ENCODE data around the gene NID2. TPM values are rescaled to one million over a fixed set of nuclear protein-coding genes. Genes with fewer than 3 reads are reported as not detected.

Gene NID2
- total RNA-seq, 4 donors from 2014 or later, result 0.17 to 3.0 (median 1.1) TPM

- no peak for DNase-seq (ENCODE audit: low spot score in 2 of 2)
- 85 to 86% methylated on average over 10 of the region's 10 CpGs for WGBS, 2 donors
- intact Hi-C loops (cut with DNase I; ENCODE audit: low total_unique reads), result no loop called here
- H3K4me3 ChIP-seq (ENCODE audit: low read depth, poor library complexity, severe bottlenecking), result no peak overlapping the region
- TF ChIP-seq CTCF (IDR thresholded peaks at IDR 0.05) (no peak), POLR2A (IDR thresholded peaks at IDR 0.05) (no peak)
These were observed 42.0 kb downstream of the NID2 start for GRCh38 chr14:52026901-52027300.

GRCh38 chr14:52026017-52026660 lies 42.7 kb downstream of the NID2 start:
- no peak for DNase-seq (ENCODE audit: low spot score in 2 of 2)
- 75 to 83% methylated on average over 8 of the region's 8 CpGs for WGBS, 2 donors
- no peak overlapping the region for H3K4me3 ChIP-seq (ENCODE audit: low read depth, poor library complexity, severe bottlenecking)
- no peak for TF ChIP-seq CTCF (IDR thresholded peaks at IDR 0.05)
- no peak for TF ChIP-seq POLR2A (IDR thresholded peaks at IDR 0.05)
- intact Hi-C loops (cut with DNase I; ENCODE audit: low total_unique reads), result no loop called here

GRCh38 chr14:52025310-52025709 lies 43.5 kb downstream of the NID2 start:
- H3K4me3 ChIP-seq (ENCODE audit: low read depth, poor library complexity, severe bottlenecking), result no peak overlapping the region
- no peak for TF ChIP-seq POLR2A (IDR thresholded peaks at IDR 0.05)
- TF ChIP-seq CTCF (IDR thresholded peaks at IDR 0.05), result no peak
- intact Hi-C loops (cut with DNase I; ENCODE audit: low total_unique reads), result no loop called here
- DNase-seq (ENCODE audit: low spot score in 2 of 2), result no peak

GRCh38 chr14:52023518-52023917 lies 45.3 kb downstream of the NID2 start:
- intact Hi-C loops (cut with DNase I; ENCODE audit: low total_unique reads), result no loop called here
- 32 to 71% methylated on average over 1 of the region's 1 CpG for WGBS, 2 donors
- DNase-seq (ENCODE audit: low spot score in 2 of 2), result no peak
- TF ChIP-seq CTCF (IDR thresholded peaks at IDR 0.05) (no peak), POLR2A (IDR thresholded peaks at IDR 0.05) (no peak)
- no peak overlapping the region for H3K4me3 ChIP-seq (ENCODE audit: low read depth, poor library complexity, severe bottlenecking)

- intact Hi-C loops (cut with DNase I; ENCODE audit: low total_unique reads), result no loop called here
- H3K4me3 ChIP-seq (ENCODE audit: low read depth, poor library complexity, severe bottlenecking), result no peak overlapping the region
- DNase-seq (ENCODE audit: low spot score in 2 of 2), result no peak
- WGBS, 2 donors, result 63 to 77% methylated on average over 6 of the region's 6 CpGs
- TF ChIP-seq CTCF (IDR thresholded peaks at IDR 0.05), result no peak
- TF ChIP-seq POLR2A (IDR thresholded peaks at IDR 0.05), result no peak
These were observed 46.8 kb downstream of the NID2 start for GRCh38 chr14:52021957-52022600.

Data from lower leg skin (tissue), 4 donors.